Trophoblast cell (in vitro differentiated cells and primary cell): Measurements from ENCODE around the gene NCK2.

Source experiments
- DNase-seq, 2 donors: peaks; one replicate each; pipeline ENCODE4 v3.0.0-alpha.2; 2016
- H2AFZ ChIP-seq: 2 replicates; pipeline ENCODE4 v1.6.1; 2013; ENCODE audit warnings: low read length, moderate library complexity, mild to moderate bottlenecking; ENCODE audit not compliant: insufficient read depth, poor library complexity
- H2AK5ac ChIP-seq: 2 replicates; pipeline ENCODE4 v1.6.1; 2013; ENCODE audit warnings: mild to moderate bottlenecking, low read length
- H2BK120ac ChIP-seq: 2 replicates; pipeline ENCODE4 v1.6.1; 2013; ENCODE audit warnings: low read length, mild to moderate bottlenecking, moderate library complexity; ENCODE audit not compliant: insufficient read depth, poor library complexity
- H2BK12ac ChIP-seq: 2 replicates; pipeline ENCODE4 v1.6.1; 2013; ENCODE audit warnings: mild to moderate bottlenecking, low read length, moderate library complexity
- H2BK5ac ChIP-seq: 2 replicates; pipeline ENCODE4 v1.6.1; 2013; ENCODE audit warnings: low read length, low read depth, moderate library complexity, mild to moderate bottlenecking; ENCODE audit not compliant: poor library complexity
- H3K14ac ChIP-seq: 2 replicates; pipeline ENCODE4 v1.6.1; 2013; ENCODE audit warnings: mild to moderate bottlenecking, low read length
- H3K18ac ChIP-seq: 2 replicates; pipeline ENCODE4 v1.6.1; 2013; ENCODE audit warnings: mild to moderate bottlenecking, low read length
- H3K23ac ChIP-seq: 2 replicates; pipeline ENCODE4 v1.6.1; 2013; ENCODE audit warnings: low read length
- H3K27ac ChIP-seq: 2 replicates; pipeline ENCODE4 v1.5.1; 2013; ENCODE audit warnings: low read depth, mild to moderate bottlenecking, inconsistent platforms, low read length, moderate library complexity
- H3K27me3 ChIP-seq: 2 replicates; pipeline ENCODE4 v1.6.1; 2013; ENCODE audit warnings: inconsistent platforms, mild to moderate bottlenecking, low read length, moderate library complexity; ENCODE audit not compliant: insufficient read depth
- H3K36me3 ChIP-seq, 2 experiments: 1 replicate in 1 of 2; 2 replicates in 1 of 2; pipeline ENCODE4 v1.6.1; 2013; ENCODE audit warnings: low read length in 2 of 2, mild to moderate bottlenecking in 2 of 2, moderate library complexity in 1 of 2; ENCODE audit not compliant: insufficient read depth in 2 of 2, control insufficient read depth in 1 of 2
- H3K4ac ChIP-seq: 2 replicates; pipeline ENCODE4 v1.6.1; 2013; ENCODE audit warnings: low read depth, mild to moderate bottlenecking, low read length, moderate library complexity
- H3K4me1 ChIP-seq, 2 experiments: 1 replicate in 1 of 2; 2 replicates in 1 of 2; pipeline ENCODE4 v1.6.1; 2013; ENCODE audit warnings: low read length in 2 of 2, mild to moderate bottlenecking in 2 of 2, moderate library complexity in 1 of 2; ENCODE audit not compliant: insufficient read depth in 2 of 2, control insufficient read depth in 1 of 2
- H3K4me2 ChIP-seq: 2 replicates; pipeline ENCODE4 v1.6.1; 2013; ENCODE audit warnings: inconsistent platforms, mild to moderate bottlenecking, low read length, moderate library complexity
- H3K4me3 ChIP-seq: 2 replicates; pipeline ENCODE4 v1.5.1; 2013; ENCODE audit warnings: mild to moderate bottlenecking, low read depth, low read length, inconsistent platforms
- H3K79me1 ChIP-seq: one replicate; pipeline ENCODE4 v1.6.1; 2013; ENCODE audit warnings: low read length
- H3K79me2 ChIP-seq: 2 replicates; pipeline ENCODE4 v1.6.1; 2013; ENCODE audit warnings: low read length, mild to moderate bottlenecking; ENCODE audit not compliant: control insufficient read depth, insufficient read depth, poor library complexity
- H3K9ac ChIP-seq: 2 replicates; pipeline ENCODE4 v1.6.1; 2013; ENCODE audit warnings: mild to moderate bottlenecking, low read length
- H3K9me3 ChIP-seq: 2 replicates; pipeline ENCODE4 v1.6.1; 2013; ENCODE audit warnings: low read depth, mild to moderate bottlenecking, control low read depth, inconsistent platforms, low read length; ENCODE audit not compliant: insufficient read depth
- H4K12ac ChIP-seq: 2 replicates; pipeline ENCODE4 v1.6.1; 2013; ENCODE audit warnings: low read depth, mild to moderate bottlenecking, low read length, moderate library complexity
- H4K8ac ChIP-seq: 2 replicates; pipeline ENCODE4 v1.6.1; 2013; ENCODE audit warnings: low read depth, mild to moderate bottlenecking, low read length, moderate library complexity
- H4K91ac ChIP-seq: one replicate; pipeline ENCODE4 v1.6.1; 2013; ENCODE audit warnings: low read depth, mild to moderate bottlenecking, low read length, moderate library complexity
- WGBS: extraction: QIAGEN DNeasy Blood & Tissue Kit; methylation state at CpG from one replicate; pipeline ENCODE4 v1.1.7; 2013; ENCODE audit warnings: missing lambda C conversion rate; ENCODE audit not compliant: insufficient read length, insufficient coverage; ENCODE audit errors: extremely low coverage; 5-methylcytosine and 5-hydroxymethylcytosine counted together

NCK2 gene

GRCh38 chr2:105824446-105824845 is 79.7 kb downstream of the NCK2 start:
- Histone ChIP-seq H3K36me3 (peaks cover 0 to 5% of the 10 kb centered on the region in 2 experiments), H4K12ac (no peak overlapping the region), H3K27me3 (no peaks in the 10 kb centered on the region), H3K27ac (no peak overlapping the region), H2BK12ac (no peak overlapping the region), H2AK5ac (no peak overlapping the region), H3K9me3 (no peaks in the 10 kb centered on the region), H3K4me3 (no peak overlapping the region), H2BK120ac (no peak overlapping the region), H3K23ac (no peak overlapping the region), H3K18ac (no peak overlapping the region), H3K4me2 (no peak overlapping the region), H3K79me1 (no peaks in the 10 kb centered on the region), H4K8ac (no peak overlapping the region), H3K4me1 (peaks cover 4% of the 10 kb centered on the region in 2 experiments), H2AFZ (no peak overlapping the region), H2BK5ac (no peak overlapping the region), H3K4ac (no peak overlapping the region), H3K14ac (no peak overlapping the region), H3K79me2 (no peaks in the 10 kb centered on the region), H3K9ac (no peak overlapping the region), H4K91ac (no peak overlapping the region)
- no CpG with 5 or more reads among the region's 9 CpGs for WGBS
- no peak for DNase-seq

- Histone ChIP-seq H3K14ac (no peak overlapping the region), H3K27ac (no peak overlapping the region), H3K4me1 (no peaks in the 10 kb centered on the region), H4K91ac (no peak overlapping the region), H3K79me2 (no peaks in the 10 kb centered on the region), H3K4ac (no peak overlapping the region), H3K18ac (no peak overlapping the region), H3K9ac (no peak overlapping the region), H2BK12ac (no peak overlapping the region), H3K4me2 (no peak overlapping the region), H3K23ac (no peak overlapping the region), H3K4me3 (no peak overlapping the region), H3K79me1 (no peaks in the 10 kb centered on the region), H4K12ac (no peak overlapping the region), H2AFZ (no peak overlapping the region), H3K36me3 (no peaks in the 10 kb centered on the region), H2AK5ac (no peak overlapping the region), H2BK120ac (no peak overlapping the region), H2BK5ac (no peak overlapping the region), H3K9me3 (no peaks in the 10 kb centered on the region), H3K27me3 (no peaks in the 10 kb centered on the region), H4K8ac (no peak overlapping the region)
- no peak for DNase-seq
- no CpG with 5 or more reads among the region's 1 CpG for WGBS
Measured at GRCh38 chr2:105827351-105828096, 82.8 kb downstream of the NCK2 start.

DNA sequence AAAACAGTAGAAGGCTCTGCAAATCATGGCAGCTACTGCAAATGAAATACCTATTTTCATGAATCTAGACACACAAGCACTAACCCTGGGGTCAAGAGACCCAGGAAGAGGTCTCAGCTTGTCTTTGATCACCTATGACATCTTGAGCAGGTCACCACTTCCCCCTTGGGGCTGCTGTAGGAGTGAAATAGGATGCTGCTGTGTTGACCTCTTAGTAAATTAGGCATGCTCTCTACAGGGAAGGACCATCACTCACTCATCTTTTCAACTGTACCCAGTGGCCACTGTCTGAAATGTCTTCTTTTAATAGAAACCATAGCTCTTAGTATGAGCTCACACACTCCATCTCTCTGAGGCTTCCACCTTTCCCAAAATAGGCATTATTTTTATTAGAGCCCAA is 83.8 kb downstream of the NCK2 start:
- H3K18ac ChIP-seq: no peak overlapping the region
- H2BK5ac ChIP-seq: no peak overlapping the region

DNA sequence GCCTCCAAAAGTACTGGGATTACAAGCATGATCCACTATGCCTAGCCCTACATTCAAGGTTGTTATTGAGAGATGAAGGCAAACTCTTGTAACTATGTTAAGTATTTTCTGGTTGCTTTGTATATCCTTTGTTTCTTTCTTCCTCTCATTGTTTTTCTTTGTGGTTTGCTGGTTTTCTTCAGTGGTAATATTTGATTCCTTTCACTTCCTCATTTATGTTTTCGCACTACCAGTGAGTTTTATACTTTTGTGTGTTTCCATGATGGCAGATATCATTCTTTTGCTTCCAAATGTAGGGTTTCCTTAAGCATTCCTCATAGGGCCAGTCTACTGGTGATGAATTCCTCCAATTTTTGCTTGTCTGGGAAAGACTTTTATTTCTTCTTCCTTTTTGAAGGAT is 90.2 kb downstream of the NCK2 start:
- no CpG with 5 or more reads among the region's 1 CpG for WGBS
- H3K9me3 ChIP-seq: peaks cover 5% of the 10 kb centered on the region

More for the DNA sequence above, 83.8 kb downstream of the NCK2 start:
- Histone ChIP-seq H2BK12ac (no peak overlapping the region), H3K36me3 (no peaks in the 10 kb centered on the region), H3K9ac (no peak overlapping the region), H4K8ac (no peak overlapping the region), H3K79me2 (no peaks in the 10 kb centered on the region), H3K4ac (no peak overlapping the region), H3K4me2 (no peak overlapping the region), H3K9me3 (no peaks in the 10 kb centered on the region), H2AK5ac (no peak overlapping the region), H3K4me1 (no peaks in the 10 kb centered on the region), H4K12ac (no peak overlapping the region), H3K23ac (no peak overlapping the region), H2AFZ (no peak overlapping the region), H3K27ac (no peak overlapping the region), H4K91ac (no peak overlapping the region), H3K14ac (no peak overlapping the region), H3K4me3 (no peak overlapping the region), H3K79me1 (no peaks in the 10 kb centered on the region), H3K27me3 (no peaks in the 10 kb centered on the region), H2BK120ac (no peak overlapping the region)
- DNase-seq: no peak

More for the DNA sequence above, 90.2 kb downstream of the NCK2 start:
- no peak overlapping the region for H2AK5ac ChIP-seq
- H3K27me3 ChIP-seq: no peaks in the 10 kb centered on the region
- no peak overlapping the region for H3K9ac ChIP-seq
- no peak overlapping the region for H3K27ac ChIP-seq
- no peak overlapping the region for H2BK120ac ChIP-seq
- H3K23ac ChIP-seq: no peak overlapping the region
- no peak overlapping the region for H3K18ac ChIP-seq
- no peak for DNase-seq
- H4K12ac ChIP-seq: no peak overlapping the region
- peaks cover 3 to 11% of the 10 kb centered on the region in 2 experiments for H3K4me1 ChIP-seq
- no peak overlapping the region for H3K4me2 ChIP-seq
- H4K91ac ChIP-seq: no peak overlapping the region
- H2BK12ac ChIP-seq: no peak overlapping the region
- H3K79me1 ChIP-seq: no peaks in the 10 kb centered on the region
- H3K14ac ChIP-seq: no peak overlapping the region
- H2BK5ac ChIP-seq: no peak overlapping the region
- H3K4me3 ChIP-seq: no peak overlapping the region
- peaks cover 3% of the 10 kb centered on the region for H3K79me2 ChIP-seq
- H3K36me3 ChIP-seq: peaks cover 0 to 3% of the 10 kb centered on the region in 2 experiments
- H4K8ac ChIP-seq: no peak overlapping the region
- no peak overlapping the region for H2AFZ ChIP-seq
- no peak overlapping the region for H3K4ac ChIP-seq
